Activated CD8-positive, alpha-beta memory T cell treated with anti-CD3 and anti-CD28 coated beads, Interleukin-2, amount 50 U/mL, for 4 hours (primary cell): ENCODE data around the gene TVP23A.
"Not testable (repeated sequence)": the region's sequence is repeated elsewhere in the genome, so short reads cannot be mapped to it uniquely, and the experiment has no call there.

Experiments used
- DNase-seq: peaks from one replicate; pipeline ENCODE4 v3.0.0-alpha.2; 2020

TVP23A gene

DNA sequence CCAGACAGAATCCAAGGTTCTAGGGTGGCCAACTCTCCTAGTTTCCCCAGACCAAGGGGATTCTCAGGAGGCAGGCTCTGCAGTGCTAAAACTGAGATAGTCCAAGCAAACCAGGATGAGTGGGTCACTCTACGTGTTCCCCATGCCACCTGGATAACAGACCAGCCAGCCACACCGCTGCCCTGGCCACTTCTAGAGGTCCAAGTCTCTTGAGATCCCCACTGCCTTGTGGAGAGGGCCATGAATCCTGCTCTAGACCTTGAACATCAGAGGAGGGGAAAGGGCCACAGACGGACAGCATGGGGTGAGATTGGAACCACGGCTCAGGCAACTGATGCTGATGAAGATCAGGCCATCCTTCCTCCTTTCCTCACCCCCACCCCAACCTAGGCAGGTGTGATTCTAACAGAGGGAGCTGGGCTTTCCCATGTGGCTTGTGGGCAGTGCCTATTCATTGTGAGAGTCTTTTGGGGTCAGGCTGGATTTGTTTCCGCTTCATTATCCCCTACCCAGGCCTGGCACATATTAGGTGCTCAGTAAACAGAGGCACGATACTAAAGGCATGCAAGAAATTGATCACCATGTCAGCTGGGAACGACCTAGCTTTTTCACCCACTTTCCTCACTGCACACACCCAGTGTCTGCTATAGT is 16.8 kb upstream of the TVP23A start:
- no peak for DNase-seq

DNA sequence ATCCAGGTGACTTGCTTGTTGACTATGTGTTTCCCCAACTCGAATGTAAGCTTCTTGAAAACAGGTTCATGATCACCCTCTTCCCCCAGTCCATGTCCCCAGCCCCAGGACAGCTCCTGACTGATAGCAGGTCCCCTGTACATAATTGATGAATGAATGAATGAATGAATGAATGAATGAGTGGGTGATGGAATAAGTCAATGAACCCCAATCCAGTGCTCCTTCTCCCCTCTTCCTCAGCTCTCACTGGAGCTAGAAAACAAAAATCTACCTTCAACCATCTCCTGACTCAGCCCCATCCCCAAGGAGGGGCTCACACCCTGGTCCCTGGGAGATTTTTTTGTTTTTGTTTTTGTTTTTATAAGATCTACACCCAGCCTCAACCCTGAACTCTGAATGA is 16.2 kb upstream of the TVP23A start:
- DNase-seq = no peak

DNA sequence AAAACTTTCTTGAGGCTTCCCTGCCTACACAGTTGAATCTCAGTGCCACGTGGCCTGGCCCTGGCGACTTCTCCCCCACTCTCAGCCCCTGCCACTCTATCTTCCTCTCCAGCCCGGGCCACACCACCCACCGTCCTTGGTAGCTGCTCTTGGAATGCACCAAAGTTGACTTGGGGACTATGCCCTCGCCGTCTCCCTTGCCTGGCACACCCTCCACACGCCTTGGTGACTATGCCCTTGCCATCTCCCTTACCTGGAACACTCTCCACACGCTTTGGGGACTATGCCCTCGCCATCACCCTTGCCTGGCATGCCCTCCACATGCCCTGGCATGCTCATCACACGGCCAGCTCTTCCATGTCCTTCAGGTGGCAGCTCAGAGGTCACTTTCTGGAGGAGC is 15.5 kb upstream of the TVP23A start:
- DNase-seq = no peak

DNA sequence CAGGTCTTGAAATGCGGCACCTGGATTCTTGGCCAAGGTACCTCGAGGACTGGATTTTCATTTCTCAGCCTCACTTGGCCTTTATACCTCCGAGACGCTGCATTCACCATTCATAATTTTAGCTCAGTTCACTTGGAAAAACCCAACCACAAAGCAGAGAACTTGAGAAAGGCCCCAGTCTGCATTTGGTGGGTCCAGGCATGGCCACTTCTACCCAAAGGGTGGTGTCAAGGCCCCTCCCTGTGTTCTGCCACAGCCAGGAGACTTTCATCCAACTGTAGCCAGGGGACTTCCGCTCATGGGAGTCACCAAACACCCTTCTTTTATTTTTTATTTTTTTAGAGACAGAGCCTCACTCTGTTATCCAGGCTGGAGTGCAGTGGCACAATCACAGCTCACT is 14.7 kb upstream of the TVP23A start:
- DNase-seq = no peak

DNA sequence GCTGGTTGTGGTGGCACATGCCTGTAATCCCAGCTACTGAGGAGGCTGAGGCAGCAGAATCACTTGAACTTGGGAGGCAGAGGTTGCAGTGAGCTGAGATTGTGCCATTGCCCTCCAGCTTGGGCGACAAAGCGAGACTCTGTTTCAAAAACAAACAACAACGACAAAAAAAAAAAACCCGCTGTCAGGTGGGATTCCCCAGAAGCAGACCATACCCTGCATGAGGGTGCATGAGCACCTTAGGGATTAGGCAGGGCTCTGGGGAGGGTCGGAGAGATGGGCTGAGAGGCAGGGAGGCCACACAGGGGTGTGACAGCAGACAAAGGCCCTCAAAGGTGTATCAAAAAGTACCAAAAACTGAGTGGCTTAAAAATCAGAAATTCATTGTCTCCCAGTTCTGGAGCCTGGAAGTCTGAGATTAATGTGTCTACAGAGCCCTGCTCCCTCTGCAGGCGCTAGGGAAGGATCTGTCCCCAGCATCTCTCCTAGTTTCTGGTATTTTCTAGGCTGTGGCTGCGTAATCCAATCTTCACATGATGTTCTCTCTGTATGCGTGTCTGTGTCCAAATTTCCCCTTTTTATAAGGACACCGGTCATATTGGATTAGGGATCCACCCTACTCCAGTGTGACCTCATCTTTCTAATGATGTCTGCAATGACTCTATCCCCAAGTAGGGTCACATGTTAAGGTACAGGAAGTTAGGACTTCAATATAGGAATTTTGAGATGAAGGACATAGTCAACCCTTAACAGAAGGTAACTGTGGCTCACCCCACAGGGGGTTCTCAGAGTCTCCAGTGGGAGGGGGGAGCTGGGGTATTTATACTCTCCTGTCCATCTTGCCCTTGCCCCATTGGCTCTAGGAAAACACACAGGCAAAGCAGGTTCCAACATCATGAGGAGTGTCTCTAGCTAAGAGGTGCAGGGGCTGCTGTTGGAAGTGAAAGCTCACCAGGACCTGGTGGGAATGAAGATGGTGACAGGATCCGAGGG is 13.6 kb upstream of the TVP23A start:
- DNase-seq = no peak

DNA sequence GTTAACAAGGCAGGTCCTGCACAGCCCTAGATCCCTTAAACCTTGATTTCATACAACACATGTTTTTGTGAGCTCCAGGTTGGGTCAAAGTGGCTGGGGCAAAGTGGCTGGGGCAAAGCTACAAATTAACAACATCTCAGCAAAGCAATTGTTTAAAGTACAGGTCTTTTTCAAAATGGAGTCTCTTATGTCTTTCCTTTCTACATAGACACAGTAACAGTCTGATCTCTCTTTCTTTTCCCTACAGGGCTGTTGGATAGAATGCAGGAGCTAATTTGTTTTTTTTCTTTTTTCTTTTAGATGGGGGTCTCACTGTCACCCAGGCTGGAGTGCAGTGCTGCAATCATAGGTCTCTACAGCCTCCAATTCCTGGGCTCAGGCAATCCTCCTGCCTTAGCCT is 11.6 kb upstream of the TVP23A start:
- DNase-seq = not testable (repeated sequence)

DNA sequence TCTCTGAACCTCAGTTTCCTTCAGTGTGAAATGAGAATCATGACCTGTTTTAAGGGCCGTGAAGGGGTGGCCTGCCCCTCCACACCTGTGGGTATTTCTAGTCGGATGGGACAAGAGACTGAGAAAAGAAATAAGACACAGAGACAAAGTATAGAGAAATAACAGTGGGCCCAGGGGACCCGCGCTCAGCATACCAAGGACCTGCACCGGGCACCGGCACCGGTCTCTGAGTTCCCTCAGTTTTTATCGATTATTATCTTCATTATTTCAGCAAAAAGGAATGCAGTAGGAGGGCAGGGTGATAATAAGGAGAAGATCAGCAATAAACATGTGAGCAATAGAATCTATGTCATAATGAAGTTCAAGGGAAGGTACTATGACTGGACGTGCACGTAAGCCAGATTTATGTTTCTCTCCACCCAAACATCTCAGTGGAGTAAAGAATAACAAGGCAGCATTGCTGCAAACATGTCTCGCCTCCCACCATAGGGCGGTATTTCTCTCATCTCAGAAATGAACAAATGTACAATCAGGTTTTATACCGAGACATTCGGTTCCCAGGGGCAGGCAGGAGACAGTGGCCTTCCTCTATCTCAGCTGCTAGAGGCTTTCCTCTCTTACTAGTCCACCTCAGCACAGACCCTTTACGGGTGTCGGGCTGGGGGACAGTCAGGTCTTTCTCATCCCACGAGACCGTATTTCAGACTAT is 10.9 kb upstream of the TVP23A start:
- DNase-seq = not testable (repeated sequence)

DNA sequence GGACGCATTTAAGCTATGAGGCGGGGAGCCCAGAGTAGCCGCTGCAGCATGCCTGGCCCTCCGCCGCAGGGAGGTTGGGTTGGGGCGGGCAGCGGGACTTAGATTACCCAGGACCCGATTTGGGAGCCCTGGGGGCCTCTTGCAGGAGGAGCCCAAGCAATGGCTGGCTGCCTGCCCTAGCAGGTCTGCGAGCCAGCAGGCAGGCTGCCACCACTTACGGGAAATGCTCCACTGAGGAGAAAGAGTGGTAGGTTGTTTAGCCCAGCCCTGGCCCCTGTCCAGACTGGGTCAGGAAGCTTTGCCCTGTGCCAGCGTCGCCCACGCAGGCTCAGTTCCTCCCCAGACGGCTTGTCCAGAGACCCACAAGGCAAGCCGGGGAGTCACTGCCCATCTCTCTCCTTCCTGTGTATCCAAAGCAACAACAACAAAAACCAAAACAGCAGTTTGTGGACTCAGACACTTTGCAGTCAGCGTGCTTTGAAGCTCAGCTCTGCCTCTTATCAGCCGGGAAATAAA is 10.3 kb upstream of the TVP23A start:
- no peak for DNase-seq

DNA sequence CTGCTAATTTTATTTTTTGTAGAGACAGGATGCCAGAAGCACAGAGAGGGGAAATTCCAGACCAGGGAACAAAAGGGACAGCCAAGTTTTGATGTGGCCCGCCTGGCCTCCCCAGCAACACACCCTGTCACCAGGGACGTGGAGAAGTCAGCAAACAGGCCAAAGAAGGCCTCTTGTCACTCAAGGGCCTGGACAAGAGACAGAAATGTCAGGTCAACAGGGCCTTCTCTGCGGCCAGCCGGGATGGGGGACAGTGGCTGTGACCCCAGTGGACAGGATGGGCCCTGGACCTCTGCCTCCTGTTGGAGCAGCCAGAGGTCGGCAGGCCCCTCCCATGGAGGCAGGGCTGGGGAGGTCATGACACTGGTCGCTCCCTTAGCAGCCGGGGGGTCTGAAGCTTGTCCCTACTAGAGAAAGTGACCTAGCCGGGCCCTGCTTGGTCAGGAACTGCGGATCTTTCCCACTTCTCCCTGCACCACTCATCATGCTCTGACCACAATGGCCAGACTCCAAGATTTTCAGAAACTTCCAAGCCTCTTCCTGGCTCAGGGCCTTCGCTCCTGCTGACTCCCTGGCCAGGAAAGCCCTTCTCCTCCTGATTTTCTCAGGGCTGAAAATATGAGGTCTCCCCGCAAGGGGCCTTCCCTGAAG is 9.2 kb upstream of the TVP23A start:
- no peak for DNase-seq

DNA sequence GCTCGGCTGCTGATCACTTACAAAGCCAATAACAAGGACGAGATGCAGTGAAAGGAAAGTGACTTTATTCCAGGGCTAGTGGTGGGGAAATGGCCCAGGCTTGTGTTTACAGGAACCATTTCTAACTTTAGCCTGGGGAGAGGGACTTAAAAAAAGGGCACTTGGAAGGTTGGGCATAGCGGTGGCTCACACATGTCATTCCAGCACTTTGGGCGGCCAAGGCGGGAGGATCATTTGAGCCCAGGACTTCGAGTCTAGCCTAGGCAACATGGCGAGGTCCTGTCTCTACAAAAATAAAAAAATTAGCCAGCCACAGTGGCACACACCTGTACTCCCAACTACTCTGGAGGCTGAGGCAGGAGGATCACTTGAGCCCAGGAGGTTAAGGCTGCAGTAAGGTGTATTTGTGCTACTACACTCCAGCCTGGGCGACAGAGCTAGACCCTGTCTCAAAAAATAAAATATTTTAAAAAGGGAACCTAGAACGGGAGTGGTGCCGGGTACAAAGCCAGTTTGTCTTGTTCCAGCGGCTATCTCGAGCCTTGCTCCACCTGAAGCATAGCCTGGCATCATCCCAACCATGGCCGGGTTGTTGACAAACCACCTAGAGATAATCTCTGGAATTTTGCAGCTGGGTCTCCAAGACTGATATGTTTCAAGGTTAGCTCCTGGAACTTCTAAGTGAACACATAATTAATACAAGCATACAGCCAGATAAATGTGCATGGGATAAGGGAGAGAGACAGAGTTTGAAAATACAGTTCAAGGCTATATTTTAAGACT is 5.7 kb upstream of the TVP23A start:
- DNase-seq = no peak

DNA sequence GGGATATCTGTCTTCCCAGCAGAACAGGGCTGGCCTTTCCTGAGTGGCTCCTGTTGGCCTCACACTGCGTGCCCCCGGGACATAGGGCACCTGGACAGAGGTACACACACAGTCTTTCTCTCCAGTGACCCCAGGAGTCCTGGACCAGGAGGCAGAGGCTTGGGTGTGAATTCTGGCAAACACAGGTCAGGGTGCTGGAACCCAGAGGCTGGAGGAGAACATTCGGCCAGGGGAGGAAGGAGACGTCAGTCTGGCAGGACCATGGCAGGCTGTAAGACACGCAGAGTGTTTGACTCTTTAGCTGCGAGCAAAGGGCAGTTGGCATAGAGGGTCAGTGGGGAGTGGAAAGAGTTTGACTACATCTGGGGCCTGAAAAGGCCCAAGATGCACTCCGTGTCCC is 4.1 kb upstream of the TVP23A start:
- DNase-seq = no peak

DNA sequence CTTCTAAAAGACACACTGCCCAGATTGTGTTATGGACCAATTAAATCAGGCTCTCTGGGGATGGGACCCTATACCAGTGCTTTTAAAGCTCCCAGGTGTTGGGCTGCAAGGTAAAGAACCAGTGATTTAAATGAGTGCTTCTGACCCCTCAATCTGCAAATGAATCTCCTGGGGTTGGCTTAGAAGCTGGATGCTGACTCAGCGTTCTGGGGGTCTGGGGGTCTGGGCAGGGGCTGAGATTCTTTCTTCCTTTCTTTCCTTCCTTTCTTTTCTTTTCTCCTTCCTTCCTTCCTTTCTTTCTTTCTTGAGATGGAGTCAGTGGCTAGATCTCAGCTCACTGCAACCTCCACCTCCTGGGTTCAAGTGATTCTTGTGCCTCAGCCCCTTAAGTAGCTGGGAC is 2.0 kb upstream of the TVP23A start:
- DNase-seq = no peak

DNA sequence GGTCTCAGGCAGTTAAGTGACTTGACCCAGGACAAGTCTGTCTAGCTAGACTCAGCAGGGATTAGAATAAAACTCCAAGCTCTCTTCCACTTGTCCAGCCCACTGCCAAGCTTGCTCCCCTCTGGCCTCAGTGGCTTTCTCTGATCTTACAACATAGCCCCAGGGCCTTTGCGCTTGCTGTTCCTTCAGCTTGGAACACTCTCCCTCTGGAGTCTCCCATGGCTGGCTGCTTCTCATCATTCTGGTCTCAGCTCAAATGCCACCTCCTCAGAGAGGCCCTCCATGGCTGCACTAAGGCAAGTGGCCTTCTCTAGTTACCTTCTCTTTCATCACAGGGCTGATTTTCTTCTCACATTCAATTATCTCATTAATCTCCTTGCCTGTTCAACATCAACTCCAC is 1.1 kb downstream of the TVP23A start:
- no peak for DNase-seq

DNA sequence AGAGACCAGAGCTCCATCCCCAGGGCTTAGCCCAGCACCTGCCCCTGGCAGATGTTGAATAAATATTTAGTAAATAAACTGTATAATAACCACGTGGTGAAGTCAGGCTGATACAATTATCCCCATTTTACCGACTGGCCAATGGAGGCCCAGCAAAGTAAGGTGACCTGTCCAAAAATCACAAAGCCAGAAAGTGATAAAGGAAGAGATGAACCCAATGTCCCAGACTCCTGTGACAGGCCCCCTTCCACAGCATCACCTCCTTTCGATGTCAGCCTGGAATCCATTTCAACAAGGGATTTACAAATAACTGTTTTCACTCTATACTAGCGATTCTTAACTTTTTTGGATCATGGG is 5.5 kb downstream of the TVP23A start:
- DNase-seq = no peak

DNA sequence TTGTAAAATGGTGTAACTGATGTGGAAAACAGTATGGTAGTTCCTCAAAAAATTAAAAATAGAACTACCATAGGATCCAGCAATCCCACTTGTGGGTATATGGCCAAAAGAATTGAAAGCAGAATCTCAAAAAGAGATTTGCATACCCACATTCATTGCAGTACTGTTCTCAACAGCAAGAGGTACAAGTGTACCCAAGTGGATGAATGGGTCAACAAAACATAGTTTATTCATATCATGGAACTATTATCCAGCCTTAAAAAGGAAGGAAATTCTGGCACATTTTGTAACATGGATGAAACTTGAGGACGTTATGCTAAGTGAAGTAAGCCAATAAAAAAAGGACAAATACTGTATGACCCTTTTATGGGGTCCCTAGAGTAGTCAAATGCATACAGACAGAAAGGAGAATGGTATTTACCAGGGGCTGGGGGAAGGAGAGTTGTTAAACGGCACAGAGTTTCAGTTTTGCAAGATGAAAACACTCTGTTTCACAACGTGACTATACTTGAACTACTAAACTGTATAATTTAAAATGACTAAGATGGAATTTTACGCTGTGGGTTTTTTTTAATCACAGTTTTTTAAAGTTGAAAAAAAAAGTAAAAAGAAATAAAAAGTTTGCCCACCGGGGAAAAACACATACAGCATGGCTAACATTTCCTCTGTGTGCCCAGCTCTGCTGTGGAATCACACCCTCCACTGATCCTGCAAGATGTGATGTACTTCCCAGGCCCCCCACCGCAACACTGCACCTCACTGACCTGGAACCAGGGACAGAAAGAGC is 6.1 kb downstream of the TVP23A start:
- DNase-seq = no peak

DNA sequence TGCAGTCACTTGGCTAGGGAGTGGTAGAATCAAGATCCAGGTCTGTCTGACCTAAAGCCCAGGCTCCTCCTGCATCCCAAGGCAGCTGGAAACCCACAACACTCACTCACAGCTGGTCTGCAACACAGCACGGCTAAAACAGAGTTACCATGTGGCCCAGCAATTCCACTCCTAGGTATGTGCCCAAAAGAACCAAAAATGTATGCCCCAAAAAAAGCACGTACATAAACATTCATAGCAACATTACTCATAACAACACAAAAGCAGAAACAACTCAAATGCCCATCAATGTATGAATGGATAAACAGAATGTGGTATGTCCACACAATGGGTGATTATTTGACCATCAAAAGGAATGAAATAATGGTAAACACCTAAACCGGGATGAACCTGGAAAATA is 8.9 kb downstream of the TVP23A start:
- no peak for DNase-seq

DNA sequence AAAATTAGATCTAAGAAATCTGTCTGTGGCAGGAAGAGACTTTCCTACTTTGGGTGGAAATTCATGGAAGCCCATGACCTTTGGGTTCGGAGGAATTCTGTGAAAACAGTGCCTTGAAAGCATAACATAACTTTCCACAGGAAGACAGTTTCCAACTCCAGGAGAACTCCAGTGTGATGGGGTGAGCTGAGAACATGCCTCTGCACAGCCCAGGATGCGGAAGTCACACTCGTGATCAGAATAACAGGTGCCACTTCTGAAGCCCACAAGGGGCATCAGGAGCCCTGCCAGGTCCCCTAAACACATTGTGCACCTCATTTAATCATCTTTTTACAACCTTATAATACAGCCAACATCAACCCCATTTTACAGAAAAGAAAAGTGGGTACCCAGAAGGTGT is 9.7 kb downstream of the TVP23A start:
- DNase-seq = no peak

DNA sequence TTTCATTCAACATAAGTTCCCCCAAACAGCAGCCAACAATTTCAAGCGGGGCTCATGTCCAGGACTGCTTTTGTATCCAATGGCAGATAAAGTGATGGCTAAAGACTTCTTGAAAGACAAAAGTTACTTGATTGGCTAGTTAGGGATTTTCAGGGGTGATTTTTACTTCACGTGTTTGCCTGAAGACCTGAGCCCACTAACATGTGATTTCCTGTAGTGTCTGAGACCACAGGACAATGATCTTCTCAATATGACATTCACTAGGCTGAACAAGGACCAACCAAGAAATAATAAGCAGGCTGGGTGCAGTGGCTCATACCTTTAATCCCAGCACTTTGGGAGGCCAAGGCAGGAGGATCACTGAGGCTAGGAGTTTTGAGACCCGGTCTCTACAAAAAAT is 10.4 kb downstream of the TVP23A start:
- DNase-seq = no peak

DNA sequence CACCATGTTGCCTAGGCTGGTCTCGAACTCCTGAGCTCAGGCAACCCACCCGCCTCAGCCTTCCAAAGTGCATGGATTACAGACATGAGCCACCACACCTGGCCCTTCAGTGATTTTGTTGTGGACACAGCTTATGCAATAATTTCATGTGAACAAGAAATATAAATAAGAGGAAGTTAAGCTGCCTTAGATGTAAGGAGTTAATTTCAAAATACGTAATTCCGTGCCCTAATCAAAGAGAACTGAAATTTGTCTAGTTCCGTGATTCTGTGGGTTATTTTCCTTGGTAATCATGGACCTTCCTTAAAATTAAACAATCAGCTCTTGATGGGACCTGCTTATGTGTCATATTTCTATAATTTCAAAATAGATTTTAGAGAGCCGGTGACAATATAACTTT is 11.9 kb downstream of the TVP23A start:
- no peak for DNase-seq

DNA sequence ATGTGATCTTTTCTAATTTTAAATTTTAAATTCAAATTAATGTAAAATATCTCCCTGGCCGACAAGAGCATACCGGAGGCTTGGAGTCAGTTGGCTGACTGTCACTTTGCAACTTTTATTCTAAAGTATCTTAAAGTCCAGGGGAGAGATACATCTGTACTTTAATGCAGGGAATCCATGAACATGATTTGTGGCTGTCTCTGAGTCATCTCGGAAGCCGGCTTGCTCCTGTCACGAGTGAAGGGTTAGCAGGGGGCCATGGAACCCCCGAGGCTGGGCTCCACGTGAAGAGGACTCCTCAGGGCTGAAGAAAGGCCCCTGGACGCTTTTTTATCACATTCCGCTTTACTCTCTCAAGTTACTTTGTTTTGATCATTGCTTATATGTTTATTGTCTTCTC is 13.3 kb downstream of the TVP23A start:
- DNase-seq = no peak

DNA sequence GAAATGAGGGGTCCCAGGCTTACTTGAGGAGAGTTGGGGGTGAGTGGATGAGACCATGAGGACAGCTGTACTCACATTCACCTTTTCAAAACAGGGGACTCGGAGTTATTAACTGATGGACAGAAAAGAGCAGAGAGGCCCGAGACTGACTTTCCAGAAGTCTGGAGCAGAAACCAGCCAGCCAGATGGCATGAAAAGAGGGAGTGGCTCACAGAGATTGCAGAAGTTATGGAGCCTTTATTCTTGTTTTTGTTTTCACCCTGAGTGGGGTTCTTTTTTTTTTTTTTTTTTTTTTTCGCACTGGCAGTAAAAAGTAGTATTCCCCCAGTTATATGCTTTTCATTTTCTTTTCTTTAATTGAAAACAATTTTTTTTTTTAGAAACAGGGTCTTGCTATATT is 18.9 kb downstream of the TVP23A start:
- no peak for DNase-seq
